Aorta (tissue), 5 donors: ENCODE results near the gene PHC1. TPM values are rescaled to one million over a fixed set of nuclear protein-coding genes. Genes with fewer than 3 reads are reported as not detected.
"Not testable (repeated sequence)": the region's sequence is repeated elsewhere in the genome, so short reads cannot be mapped to it uniquely, and the experiment has no call there.

Experiments used
- ATAC-seq: fragments of 200-7000 bp; cut with Tn5 transposase; one replicate; pipeline ENCODE4 v1.9.1; 2022; ENCODE audit warnings: moderate library complexity; ENCODE audit not compliant: low FRiP score
- DNase-seq, 2 donors: peaks; one replicate each; pipeline ENCODE4 v3.0.0-alpha.2; 2020
- H3K27ac ChIP-seq, 2 donors: one replicate each; pipeline ENCODE4 v1.5.1; 2013; ENCODE audit warnings: low read length in 2 of 2, mild to moderate bottlenecking in 2 of 2, moderate library complexity in 2 of 2, control low read depth in 1 of 2, inconsistent platforms in 1 of 2, low read depth in 1 of 2
- H3K27me3 ChIP-seq, 2 donors: one replicate each; pipeline ENCODE4 v1.6.1; 2013; ENCODE audit warnings: control low read depth in 1 of 2, low read length in 1 of 2, mild to moderate bottlenecking in 1 of 2, moderate library complexity in 1 of 2; ENCODE audit not compliant: insufficient read depth in 2 of 2, control insufficient read depth in 1 of 2
- H3K36me3 ChIP-seq, 2 donors: one replicate each; pipeline ENCODE4 v1.6.1; 2013; ENCODE audit warnings: control low read depth in 1 of 2, low read length in 1 of 2, mild to moderate bottlenecking in 1 of 2; ENCODE audit not compliant: insufficient read depth in 2 of 2, control insufficient read depth in 1 of 2
- H3K4me1 ChIP-seq, 2 donors: one replicate each; pipeline ENCODE4 v1.6.1; 2013; ENCODE audit warnings: low read length in 2 of 2, control low read depth in 1 of 2, mild to moderate bottlenecking in 1 of 2, moderate library complexity in 1 of 2; ENCODE audit not compliant: insufficient read depth in 2 of 2, control insufficient read depth in 1 of 2
- H3K4me3 ChIP-seq, 2 donors: one replicate each; pipeline ENCODE4 v1.5.1; 2013; ENCODE audit warnings: low read length in 2 of 2, control low read depth in 1 of 2, mild to moderate bottlenecking in 1 of 2
- H3K9me3 ChIP-seq: one replicate; pipeline ENCODE4 v1.6.1; 2013; ENCODE audit warnings: mild to moderate bottlenecking, low read length; ENCODE audit not compliant: control insufficient read depth
- WGBS, 2 donors: extraction: QIAGEN DNeasy Blood & Tissue Kit; methylation state at CpG; one replicate each; pipeline ENCODE4 v1.1.7; 2013; 5-methylcytosine and 5-hydroxymethylcytosine counted together
- intact Hi-C, 2 donors: fragments of 100-400 bp; cut with DNase I; formaldehyde crosslinking; loops; one replicate each; pipeline versions ENCODE4 v1.14.2 to v1.15.0; 2022
- polyA plus RNA-seq, 2 donors: library from polyadenylated mRNA; stranded (reverse); fragments of 200-250 nt; gene quantifications; one replicate each; pipeline ENCODE4 v1.2.3, GENCODE V29; 2013
- total RNA-seq, 2 donors: library from RNA; stranded (reverse); fragmentation: NEBNext Ultra II Directional; extraction: Animal tissue kit (Norgen Biotek cat#: 25700); gene quantifications; one replicate each; pipeline ENCODE4 v1.2.1, GENCODE V29; 2021
- donor health status: healthy with polysubstance abuse.
- donor health status: Bipolar disorder and iron deficiency.
- donor health status: DM: no; HTN: no; CAD: no.
- donor health status: DM: no; HTN: no; CAD: no.
- donor health status: DM: yes; HTN: yes; CAD: no.

The PHC1 gene
- total and polyA plus RNA-seq, 4 donors = 10.5 to 58.3 (median 43.8) TPM

GRCh38 chr12:8914716-8915526 lies 612 bp downstream of the PHC1 start:
- H3K9me3 ChIP-seq = no peaks in the 10 kb centered on the region
- peak overlapping the region; percentile 87 to 91 for H3K4me3 ChIP-seq
- 1% methylated on average over 19 to 30 of the region's 35 CpGs for WGBS, 2 donors
- ATAC-seq (peak; percentile 64), DNase-seq (peak; percentile 63 to 80)
- no peaks in the 10 kb centered on the region for H3K27me3 ChIP-seq
- no peaks in the 10 kb centered on the region for H3K36me3 ChIP-seq
- peak overlapping the region in 1 of 2 donors; percentile 28 for H3K27ac ChIP-seq
- intact Hi-C loops = loop anchor here (1.0 to 5.0 kb wide), 2 partner anchors 34 to 37 kb away; partner anchors contain the start of gene M6PR (in 1 of the 2)
- H3K4me1 ChIP-seq = peaks cover 0 to 6% of the 10 kb centered on the region in 2 donors

- peaks cover 0 to 6% of the 10 kb centered on the region in 2 donors for H3K4me1 ChIP-seq
- H3K27me3 ChIP-seq = no peaks in the 10 kb centered on the region
- DNase-seq (no peak), ATAC-seq (no peak)
- H3K4me3 ChIP-seq = no peak overlapping the region
- intact Hi-C loops = no loop called here
- no peaks in the 10 kb centered on the region for H3K9me3 ChIP-seq
- H3K36me3 ChIP-seq = no peaks in the 10 kb centered on the region
- H3K27ac ChIP-seq = no peak overlapping the region
Observed at GRCh38 chr12:8916154-8916553, 1.8 kb downstream of the PHC1 start.

GRCh38 chr12:8917031-8917430 lies 2.7 kb downstream of the PHC1 start:
- 75 to 76% methylated on average over 3 of the region's 3 CpGs for WGBS, 2 donors
- Histone ChIP-seq H3K4me3 (no peak overlapping the region), H3K36me3 (no peaks in the 10 kb centered on the region), H3K9me3 (no peaks in the 10 kb centered on the region), H3K27ac (no peak overlapping the region), H3K27me3 (no peaks in the 10 kb centered on the region), H3K4me1 (peaks cover 0 to 6% of the 10 kb centered on the region in 2 donors)
- intact Hi-C loops = no loop called here
- DNase-seq = no peak
- no peak for ATAC-seq

- Histone ChIP-seq H3K9me3 (no peaks in the 10 kb centered on the region), H3K27ac (no peak overlapping the region), H3K4me1 (peaks cover 0 to 6% of the 10 kb centered on the region in 2 donors), H3K4me3 (no peak overlapping the region), H3K36me3 (no peaks in the 10 kb centered on the region), H3K27me3 (no peaks in the 10 kb centered on the region)
- ATAC-seq = no peak
- 50 to 68% methylated on average over 1 of the region's 1 CpG for WGBS, 2 donors
- DNase-seq = no peak
- intact Hi-C loops = no loop called here
Observed at GRCh38 chr12:8917751-8918150, 3.4 kb downstream of the PHC1 start.

- H3K36me3 ChIP-seq, intact Hi-C loops, H3K27me3 ChIP-seq, H3K4me1 ChIP-seq, H3K27ac ChIP-seq, H3K9me3 ChIP-seq, DNase-seq, H3K4me3 ChIP-seq, ATAC-seq: not testable (repeated sequence)
- WGBS, 2 donors = 84 to 87% methylated on average over 3 to 4 of the region's 4 CpGs
Observed at GRCh38 chr12:8919643-8920042, 5.3 kb downstream of the PHC1 start.

GRCh38 chr12:8922544-8922943 lies 8.2 kb downstream of the PHC1 start:
- no peak for ATAC-seq
- Histone ChIP-seq H3K27me3 (no peaks in the 10 kb centered on the region), H3K36me3 (peaks cover 0 to 6% of the 10 kb centered on the region in 2 donors), H3K27ac (no peak overlapping the region), H3K4me3 (no peak overlapping the region), H3K9me3 (no peaks in the 10 kb centered on the region), H3K4me1 (no peaks in the 10 kb centered on the region)
- 92 to 95% methylated on average over 5 of the region's 5 CpGs for WGBS, 2 donors
- intact Hi-C loops = no loop called here
- no peak for DNase-seq

- H3K4me1 ChIP-seq, H3K4me3 ChIP-seq, H3K27me3 ChIP-seq, H3K27ac ChIP-seq, ATAC-seq, H3K9me3 ChIP-seq, intact Hi-C loops, H3K36me3 ChIP-seq, DNase-seq: not testable (repeated sequence)
- WGBS, 2 donors = 91 to 99% methylated on average over 4 of the region's 4 CpGs
Observed at GRCh38 chr12:8930655-8931323, 16.5 kb downstream of the PHC1 start.

GRCh38 chr12:8932464-8932863 lies 18.2 kb downstream of the PHC1 start:
- ATAC-seq = peak; percentile 7
- H3K9me3 ChIP-seq, H3K4me1 ChIP-seq, H3K4me3 ChIP-seq, H3K36me3 ChIP-seq, H3K27me3 ChIP-seq, DNase-seq, intact Hi-C loops, H3K27ac ChIP-seq: not testable (repeated sequence)
- 96 to 100% methylated on average over 2 to 3 of the region's 3 CpGs for WGBS, 2 donors

GRCh38 chr12:8934080-8934479 lies 19.8 kb downstream of the PHC1 start:
- ATAC-seq, DNase-seq, intact Hi-C loops, H3K4me3 ChIP-seq, H3K36me3 ChIP-seq, H3K4me1 ChIP-seq, H3K9me3 ChIP-seq, H3K27me3 ChIP-seq, H3K27ac ChIP-seq: not testable (repeated sequence)
- WGBS, 2 donors = 90 to 92% methylated on average over 3 to 4 of the region's 4 CpGs
